MG63 (cell line): ENCODE data around the gene COL8A1. TPM values are rescaled to one million over a fixed set of nuclear protein-coding genes. Genes with fewer than 3 reads are reported as not detected.

Experiments
- DNase-seq: peaks from one replicate; pipeline ENCODE4 v3.0.0-alpha.2; 2020
- H3K27me3 ChIP-seq: fragments of 250-450 bp; sonication (Bioruptor Pico); 2 replicates; pipeline ENCODE4 v1.5.1; 2020; ENCODE audit warnings: mild to moderate bottlenecking, moderate library complexity
- H3K36me3 ChIP-seq: fragments of 250-450 bp; sonication (Bioruptor Pico); 2 replicates; pipeline ENCODE4 v1.5.1; 2020; ENCODE audit warnings: mild to moderate bottlenecking, moderate library complexity
- H3K4me3 ChIP-seq: fragments of 250-450 bp; sonication (Bioruptor Pico); 2 replicates; pipeline ENCODE4 v1.5.1; 2020; ENCODE audit warnings: mild to moderate bottlenecking, moderate library complexity
- H3K9me3 ChIP-seq: fragments of 250-450 bp; sonication (Bioruptor Pico); 2 replicates; pipeline ENCODE4 v1.5.1; 2020; ENCODE audit warnings: mild to moderate bottlenecking, moderate library complexity
- total RNA-seq: library from RNA; depleted of rRNA; stranded (reverse); fragments of >200 nt; shearing (Covaris generic); gene quantifications from 2 replicates; pipeline ENCODE4 v1.2.3, GENCODE V29; 2014; ENCODE audit warnings: low replicate concordance

The COL8A1 gene
- total RNA-seq, 1 experiment from 2014 or later, result 19.1 TPM

- H3K27me3 ChIP-seq, result no peaks in the 10 kb centered on the region
- no peak for DNase-seq
- no peak overlapping the region for H3K4me3 ChIP-seq
- H3K9me3 ChIP-seq, result no peaks in the 10 kb centered on the region; the same call in 1 of the 2 replicates
- peaks cover 8% of the 10 kb centered on the region for H3K36me3 ChIP-seq
Measured at GRCh38 chr3:99683465-99683864, 45.1 kb downstream of the COL8A1 start.

GRCh38 chr3:99683876-99684275 is 45.5 kb downstream of the COL8A1 start:
- no peak for DNase-seq
- Histone ChIP-seq H3K27me3 (no peaks in the 10 kb centered on the region), H3K36me3 (peaks cover 8% of the 10 kb centered on the region), H3K4me3 (no peak overlapping the region), H3K9me3 (no peaks in the 10 kb centered on the region; the same call in 1 of the 2 replicates)

- Histone ChIP-seq H3K27me3 (no peaks in the 10 kb centered on the region), H3K36me3 (peaks cover under 1% of the 10 kb centered on the region; the same call in 1 of the 2 replicates), H3K4me3 (no peak overlapping the region), H3K9me3 (no peaks in the 10 kb centered on the region; the same call in 1 of the 2 replicates)
- DNase-seq, result no peak
Measured at GRCh38 chr3:99684644-99685043, 46.2 kb downstream of the COL8A1 start.

GRCh38 chr3:99686469-99686868 is 48.1 kb downstream of the COL8A1 start:
- no peak for DNase-seq
- H3K36me3 ChIP-seq, result no peaks in the 10 kb centered on the region

GRCh38 chr3:99686955-99687612 is 48.7 kb downstream of the COL8A1 start:
- Histone ChIP-seq H3K4me3 (no peak overlapping the region), H3K9me3 (no peaks in the 10 kb centered on the region), H3K27me3 (no peaks in the 10 kb centered on the region), H3K36me3 (0 out of 2 replicates have a peak, but pooled peaks cover under 1% of the 10 kb centered on the region)
- DNase-seq, result peak; percentile 64

More at GRCh38 chr3:99686469-99686868, 48.1 kb downstream of the COL8A1 start:
- no peaks in the 10 kb centered on the region for H3K27me3 ChIP-seq
- H3K4me3 ChIP-seq, result no peak overlapping the region
- H3K9me3 ChIP-seq, result no peaks in the 10 kb centered on the region

- 0 out of 2 replicates have a peak, but pooled peaks cover 5% of the 10 kb centered on the region for H3K36me3 ChIP-seq
- no peaks in the 10 kb centered on the region for H3K27me3 ChIP-seq
- no peaks in the 10 kb centered on the region for H3K9me3 ChIP-seq
- DNase-seq, result no peak
- no peak overlapping the region for H3K4me3 ChIP-seq
Measured at GRCh38 chr3:99690761-99691369, 52.5 kb downstream of the COL8A1 start.

- no peak for DNase-seq
- Histone ChIP-seq H3K36me3 (peaks cover 5% of the 10 kb centered on the region; the same call in 1 of the 2 replicates), H3K4me3 (no peak overlapping the region), H3K9me3 (no peaks in the 10 kb centered on the region), H3K27me3 (no peaks in the 10 kb centered on the region)
Measured at GRCh38 chr3:99693636-99694035, 55.2 kb downstream of the COL8A1 start.

- Histone ChIP-seq H3K27me3 (no peaks in the 10 kb centered on the region), H3K9me3 (no peaks in the 10 kb centered on the region), H3K36me3 (peaks cover 5% of the 10 kb centered on the region; the same call in 1 of the 2 replicates), H3K4me3 (no peak overlapping the region)
- no peak for DNase-seq
Measured at GRCh38 chr3:99696497-99696896, 58.1 kb downstream of the COL8A1 start.

- Histone ChIP-seq H3K27me3 (no peaks in the 10 kb centered on the region), H3K9me3 (no peaks in the 10 kb centered on the region), H3K36me3 (peaks cover 2% of the 10 kb centered on the region; the same call in 1 of the 2 replicates), H3K4me3 (no peak overlapping the region)
- no peak for DNase-seq
Measured at GRCh38 chr3:99697250-99697649, 58.9 kb downstream of the COL8A1 start.

- Histone ChIP-seq H3K9me3 (no peaks in the 10 kb centered on the region), H3K27me3 (no peaks in the 10 kb centered on the region), H3K36me3 (no peaks in the 10 kb centered on the region; the same call in 1 of the 2 replicates), H3K4me3 (no peak overlapping the region)
- DNase-seq, result no peak
Measured at GRCh38 chr3:99698932-99699331, 60.5 kb downstream of the COL8A1 start.

- H3K36me3 ChIP-seq, result no peaks in the 10 kb centered on the region; the same call in 1 of the 2 replicates
- no peak overlapping the region for H3K4me3 ChIP-seq
- no peaks in the 10 kb centered on the region for H3K27me3 ChIP-seq
- H3K9me3 ChIP-seq, result no peaks in the 10 kb centered on the region
- DNase-seq, result no peak
Measured at GRCh38 chr3:99699841-99700240, 61.4 kb downstream of the COL8A1 start.

GRCh38 chr3:99700631-99701268 is 62.4 kb downstream of the COL8A1 start:
- Histone ChIP-seq H3K4me3 (no peak overlapping the region), H3K9me3 (no peaks in the 10 kb centered on the region), H3K36me3 (no peaks in the 10 kb centered on the region; the same call in 1 of the 2 replicates), H3K27me3 (no peaks in the 10 kb centered on the region)
- no peak for DNase-seq

- Histone ChIP-seq H3K36me3 (no peaks in the 10 kb centered on the region), H3K4me3 (no peak overlapping the region)
- no peak for DNase-seq
Measured at GRCh38 chr3:99702953-99703943, 64.9 kb downstream of the COL8A1 start.

GRCh38 chr3:99704417-99704816 is 66.0 kb downstream of the COL8A1 start:
- Histone ChIP-seq H3K27me3 (no peaks in the 10 kb centered on the region), H3K4me3 (no peak overlapping the region), H3K36me3 (no peaks in the 10 kb centered on the region), H3K9me3 (no peaks in the 10 kb centered on the region)
- no peak for DNase-seq

More at GRCh38 chr3:99702953-99703943, 64.9 kb downstream of the COL8A1 start:
- Histone ChIP-seq H3K27me3 (no peaks in the 10 kb centered on the region), H3K9me3 (no peaks in the 10 kb centered on the region)

- Histone ChIP-seq H3K9me3 (no peaks in the 10 kb centered on the region), H3K27me3 (no peaks in the 10 kb centered on the region), H3K36me3 (no peaks in the 10 kb centered on the region), H3K4me3 (no peak overlapping the region)
- no peak for DNase-seq
Measured at GRCh38 chr3:99706410-99706809, 68.0 kb downstream of the COL8A1 start.

GRCh38 chr3:99708207-99708745 is 69.9 kb downstream of the COL8A1 start:
- H3K36me3 ChIP-seq, result no peaks in the 10 kb centered on the region; the same call in 1 of the 2 replicates
- no peak overlapping the region for H3K4me3 ChIP-seq
- H3K27me3 ChIP-seq, result no peaks in the 10 kb centered on the region
- no peaks in the 10 kb centered on the region for H3K9me3 ChIP-seq
- no peak for DNase-seq
